ENCODE results near the gene MBOAT7.

Gene MBOAT7

DNA sequence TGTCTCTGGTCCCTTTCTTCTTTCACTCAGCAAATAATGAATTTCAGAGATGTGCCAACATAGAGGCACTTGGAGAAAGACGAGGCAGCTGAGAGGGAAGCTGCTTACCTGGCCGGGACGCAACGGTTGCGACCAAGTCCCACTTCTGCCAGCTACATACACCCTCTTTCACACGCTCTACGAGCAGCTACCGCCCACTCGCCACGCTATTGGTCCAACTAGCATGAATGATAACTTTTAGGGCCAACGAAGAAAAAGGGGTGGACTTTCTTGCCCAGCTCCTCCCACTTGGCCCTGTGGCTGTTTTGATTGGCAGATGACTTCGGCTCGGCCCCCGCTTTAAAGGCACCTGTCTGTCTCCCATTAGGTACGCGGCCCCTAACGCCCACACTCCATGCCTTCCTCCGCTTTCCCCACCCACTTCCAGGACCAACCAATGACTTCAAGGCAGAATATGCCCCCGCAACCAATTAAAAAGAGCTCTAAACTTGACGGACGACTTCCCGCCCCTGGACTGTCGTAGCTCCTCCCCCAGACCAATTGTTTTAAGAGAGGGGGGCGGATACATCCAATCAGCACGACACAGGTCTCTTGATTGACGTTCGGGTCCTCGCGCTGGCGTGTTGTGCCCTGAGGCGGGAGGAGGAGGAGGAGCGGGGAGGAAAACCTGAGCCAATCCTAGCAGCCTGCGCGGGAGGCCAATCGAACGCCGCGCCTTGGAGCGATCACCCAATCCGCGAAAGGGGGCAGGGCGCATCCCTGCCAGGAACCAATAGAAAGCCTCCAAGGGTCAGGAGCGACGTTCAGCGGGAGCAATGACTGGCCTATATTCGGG is 52.3 kb downstream of the MBOAT7 start:
- DNase-seq, result peak; percentile 100

DNA sequence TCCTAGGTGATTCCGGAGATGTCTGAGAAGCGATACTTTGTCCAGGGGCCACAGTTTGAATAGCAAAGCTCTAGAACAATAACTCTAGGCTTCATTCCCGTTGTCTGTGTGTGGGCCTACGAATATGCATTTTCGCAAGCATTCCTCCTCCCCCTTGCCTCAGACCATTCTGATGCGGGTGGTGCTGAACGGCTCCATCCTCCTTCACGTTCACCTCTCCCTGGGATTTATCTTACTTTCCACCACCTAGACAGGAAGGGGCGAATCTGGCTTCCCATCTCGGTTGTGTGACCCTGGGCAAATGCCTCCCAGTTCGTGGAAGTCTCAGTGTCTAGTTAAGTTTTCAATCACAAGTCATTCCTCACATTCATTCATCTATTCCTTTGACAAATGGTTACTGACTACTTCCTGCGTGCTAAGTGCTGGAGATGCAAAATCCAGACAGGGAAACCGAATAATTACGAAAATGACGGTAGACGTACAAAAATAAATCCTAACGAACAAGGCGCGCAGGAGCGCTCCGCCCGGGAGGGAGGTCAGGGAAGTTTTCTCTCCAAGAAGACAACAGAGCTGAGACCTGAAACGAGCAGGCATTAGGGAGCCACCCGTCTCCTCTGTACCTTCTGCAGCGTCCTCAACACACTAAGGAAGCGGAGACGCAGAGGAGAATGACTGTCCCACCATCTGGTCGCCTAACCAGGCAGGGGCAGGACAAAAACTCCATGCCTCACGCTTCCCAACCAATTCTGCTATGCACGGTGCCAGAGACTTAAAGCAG is 53.1 kb downstream of the MBOAT7 start:
- DNase-seq, result no peak

GRCh38 chr19:54133957-54134590 is 55.3 kb downstream of the MBOAT7 start:
- DNase-seq, result no peak

- DNase-seq, result no peak
Observed at GRCh38 chr19:54133312-54133956, 55.9 kb downstream of the MBOAT7 start.

- no peak for DNase-seq
Observed at GRCh38 chr19:54129617-54129996, 59.8 kb downstream of the MBOAT7 start.

GRCh38 chr19:54128796-54129616 is 60.4 kb downstream of the MBOAT7 start:
- no peak for DNase-seq

GRCh38 chr19:54128441-54128725 is 61.0 kb downstream of the MBOAT7 start:
- DNase-seq, result no peak

GRCh38 chr19:54127688-54128440 is 61.5 kb downstream of the MBOAT7 start:
- no peak for DNase-seq

GRCh38 chr19:54125713-54126112 is 63.7 kb downstream of the MBOAT7 start:
- DNase-seq, result no peak

DNA sequence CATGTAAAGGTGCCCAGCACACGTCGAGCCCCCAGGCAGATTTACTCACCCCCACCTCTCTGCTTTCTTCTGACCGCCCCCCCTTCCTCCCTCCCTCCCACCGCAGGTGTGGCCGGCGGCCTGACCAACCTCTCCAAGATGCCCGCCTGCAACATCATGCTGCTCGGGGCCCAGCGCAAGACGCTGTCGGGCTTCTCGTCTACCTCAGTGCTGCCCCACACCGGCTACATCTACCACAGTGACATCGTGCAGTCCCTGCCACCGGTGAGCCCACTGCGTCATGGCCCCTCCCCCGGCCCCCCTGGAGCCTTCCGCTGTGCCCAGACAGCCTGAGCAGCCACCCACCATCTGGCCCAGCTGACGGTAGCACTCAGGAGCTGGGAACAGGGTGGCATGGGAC is 65.0 kb downstream of the MBOAT7 start:
- no peak for DNase-seq

DNA sequence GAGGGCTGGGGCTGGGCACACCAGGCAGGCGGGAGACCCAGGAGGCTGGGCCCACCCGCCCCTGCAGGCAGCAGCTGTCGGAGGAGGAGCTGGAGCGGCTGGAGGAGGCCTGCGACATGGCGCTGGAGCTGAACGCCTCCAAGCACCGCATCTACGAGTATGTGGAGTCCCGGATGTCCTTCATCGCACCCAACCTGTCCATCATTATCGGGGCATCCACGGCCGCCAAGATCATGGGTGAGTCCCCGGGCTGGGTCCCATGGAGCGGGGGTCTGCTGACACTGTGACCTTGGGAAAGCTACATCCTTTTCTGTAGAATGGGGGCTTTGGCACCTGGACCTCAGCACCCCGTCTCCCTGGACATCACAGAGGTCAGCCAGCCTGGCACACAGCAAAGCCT is 65.7 kb downstream of the MBOAT7 start:
- no peak for DNase-seq

Measured in NCI-H226 (cell line).